Measurements from ENCODE around the gene ZC3H12A.

DNA sequence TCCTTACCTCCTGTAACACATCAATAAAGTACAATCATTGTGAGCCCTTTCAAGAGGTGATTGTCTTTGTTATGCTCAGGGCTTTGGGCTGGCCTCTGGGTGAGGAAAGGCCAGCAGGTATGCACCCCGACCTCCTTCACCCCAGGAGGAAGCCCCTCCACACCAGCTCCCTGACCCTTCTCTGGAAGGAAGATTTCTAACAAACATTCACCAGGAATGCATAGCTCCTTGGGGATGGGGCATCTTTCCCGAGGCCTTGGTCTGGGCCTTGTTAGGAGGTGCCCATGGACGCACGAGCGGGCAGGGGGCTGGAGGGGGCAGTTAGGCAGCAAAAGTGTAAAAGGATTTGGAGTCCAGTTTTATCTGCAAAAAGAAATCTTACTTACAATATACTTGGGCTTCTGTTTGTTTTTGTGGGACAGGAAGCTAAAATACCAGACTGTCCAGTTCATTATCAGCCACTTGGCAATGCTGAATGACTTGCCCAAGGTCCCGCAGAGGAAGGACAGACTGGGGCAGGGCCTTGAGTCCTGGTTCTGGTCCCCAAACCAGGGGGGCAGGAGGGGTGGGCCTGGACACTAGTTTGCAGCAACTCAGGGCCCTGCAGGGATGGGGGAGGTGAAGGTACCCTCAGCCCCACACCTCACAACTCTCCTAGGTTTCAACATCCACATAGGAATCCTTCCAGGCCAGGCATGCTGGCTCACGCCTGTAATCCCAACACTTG lies 10.1 kb downstream of the ZC3H12A start:
- TF ChIP-seq, protein P1, sequence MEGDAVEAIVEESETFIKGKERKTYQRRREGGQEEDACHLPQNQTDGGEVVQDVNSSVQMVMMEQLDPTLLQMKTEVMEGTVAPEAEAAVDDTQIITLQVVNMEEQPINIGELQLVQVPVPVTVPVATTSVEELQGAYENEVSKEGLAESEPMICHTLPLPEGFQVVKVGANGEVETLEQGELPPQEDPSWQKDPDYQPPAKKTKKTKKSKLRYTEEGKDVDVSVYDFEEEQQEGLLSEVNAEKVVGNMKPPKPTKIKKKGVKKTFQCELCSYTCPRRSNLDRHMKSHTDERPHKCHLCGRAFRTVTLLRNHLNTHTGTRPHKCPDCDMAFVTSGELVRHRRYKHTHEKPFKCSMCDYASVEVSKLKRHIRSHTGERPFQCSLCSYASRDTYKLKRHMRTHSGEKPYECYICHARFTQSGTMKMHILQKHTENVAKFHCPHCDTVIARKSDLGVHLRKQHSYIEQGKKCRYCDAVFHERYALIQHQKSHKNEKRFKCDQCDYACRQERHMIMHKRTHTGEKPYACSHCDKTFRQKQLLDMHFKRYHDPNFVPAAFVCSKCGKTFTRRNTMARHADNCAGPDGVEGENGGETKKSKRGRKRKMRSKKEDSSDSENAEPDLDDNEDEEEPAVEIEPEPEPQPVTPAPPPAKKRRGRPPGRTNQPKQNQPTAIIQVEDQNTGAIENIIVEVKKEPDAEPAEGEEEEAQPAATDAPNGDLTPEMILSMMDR (IDR thresholded peaks at IDR 0.05; ENCODE audit: low read depth, low read length, poor library complexity, severe bottlenecking), result no peak
- no peak for TF ChIP-seq EZH2phosphoT487 (IDR thresholded peaks at IDR 0.05; ENCODE audit: borderline replicate concordance, low read length)
